ENCODE data around the gene ZNF648.
"Not testable (repeated sequence)": the region's sequence is repeated elsewhere in the genome, so short reads cannot be mapped to it uniquely, and the experiment has no call there.

Gene ZNF648

DNA sequence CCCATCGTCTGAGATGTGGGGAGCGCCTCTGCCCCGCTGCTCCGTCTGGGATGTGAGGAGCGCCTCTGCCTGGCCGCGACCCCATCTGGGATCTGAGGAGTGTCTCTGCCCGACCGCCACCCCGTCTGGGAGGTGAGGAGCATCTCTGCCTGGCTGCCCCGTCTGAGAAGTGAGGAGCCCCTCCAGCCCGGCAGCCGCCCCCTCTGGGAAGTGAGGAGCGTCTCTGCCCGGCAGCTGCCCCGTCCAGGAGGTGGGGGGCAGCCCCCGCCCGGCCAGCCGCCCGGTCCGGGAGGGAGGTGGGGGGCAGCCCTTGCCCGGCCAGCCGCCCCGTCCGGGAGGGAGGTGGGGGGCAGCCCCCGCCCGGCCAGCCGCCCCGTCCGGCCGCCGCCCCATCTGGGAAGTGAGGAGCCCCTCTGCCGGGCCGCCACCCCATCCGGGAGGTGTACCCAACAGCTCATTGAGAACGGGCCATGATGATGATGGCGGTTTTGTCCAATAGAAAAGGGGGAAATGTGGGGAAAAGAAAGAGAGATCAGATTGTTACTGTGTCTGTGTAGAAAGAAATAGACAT, 50.6 kb downstream of the ZNF648 start:
- not testable (repeated sequence) for DNase-seq

GRCh38 chr1:182005398-182005797, 56.1 kb downstream of the ZNF648 start:
- DNase-seq, result not testable (repeated sequence)

DNA sequence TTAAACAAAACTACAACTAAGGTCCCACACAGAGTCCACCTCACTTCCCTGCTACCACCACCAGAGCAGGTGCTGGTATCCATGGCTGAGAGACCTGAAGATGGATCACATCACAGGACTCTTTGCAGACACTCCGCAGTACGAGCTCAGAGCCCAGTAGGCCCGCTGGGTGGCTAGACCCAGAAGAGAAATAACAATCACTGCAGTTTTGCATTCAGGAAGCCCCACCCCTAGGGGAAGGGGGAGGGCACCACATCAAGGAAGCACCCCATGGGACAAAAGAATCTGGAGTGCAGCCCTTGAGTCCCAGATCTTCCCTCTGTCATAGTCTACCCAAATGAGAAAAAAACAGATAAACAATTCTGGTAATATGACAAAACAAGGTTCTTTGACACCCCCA, 56.9 kb downstream of the ZNF648 start:
- DNase-seq, result no peak
